GM19395 (cell line): Measurements from ENCODE around the gene TCEA3.

ENCODE experiments used
- ATAC-seq: cut with Tn5 transposase; IDR thresholded peaks from one replicate; pipeline ENCODE4 v1.9.1; 2021; ENCODE audit warnings: mild to moderate bottlenecking, moderate library complexity; ENCODE audit not compliant: unreplicated experiment

The TCEA3 gene

GRCh38 chr1:23370330-23370708, 54.2 kb downstream of the TCEA3 start:
- ATAC-seq = no peak

- ATAC-seq = no peak
Observed at GRCh38 chr1:23369335-23370013, 55.1 kb downstream of the TCEA3 start, which contains the start of gene ZNF436. Gene ZNF436 (minus strand): TSS chr1:23369836. CDS start chr1:23368005, 1,831 bp downstream.

GRCh38 chr1:23368562-23369334, 55.8 kb downstream of the TCEA3 start:
- ATAC-seq = peak; percentile 67

GRCh38 chr1:23367791-23368561, 56.6 kb downstream of the TCEA3 start:
- ATAC-seq = peak; percentile 91

- no peak for ATAC-seq
Observed at GRCh38 chr1:23367451-23367790, 57.1 kb downstream of the TCEA3 start.

GRCh38 chr1:23366598-23366997, 58.0 kb downstream of the TCEA3 start:
- ATAC-seq = no peak

- ATAC-seq = no peak
Observed at GRCh38 chr1:23366146-23366545, 58.4 kb downstream of the TCEA3 start.

- ATAC-seq = no peak
Observed at GRCh38 chr1:23362218-23362713, 62.3 kb downstream of the TCEA3 start.

GRCh38 chr1:23358310-23358875, 66.2 kb downstream of the TCEA3 start:
- ATAC-seq = no peak

GRCh38 chr1:23357138-23357908, 67.2 kb downstream of the TCEA3 start:
- ATAC-seq = no peak

GRCh38 chr1:23356471-23357137, 67.9 kb downstream of the TCEA3 start:
- no peak for ATAC-seq

- ATAC-seq = no peak
Observed at GRCh38 chr1:23354245-23354644, 70.3 kb downstream of the TCEA3 start.

- no peak for ATAC-seq
Observed at GRCh38 chr1:23352096-23352695, 72.4 kb downstream of the TCEA3 start.

- no peak for ATAC-seq
Observed at GRCh38 chr1:23345920-23346319, 78.6 kb downstream of the TCEA3 start.

- no peak for ATAC-seq
Observed at GRCh38 chr1:23344987-23345472, 79.5 kb downstream of the TCEA3 start.

- peak; percentile 95 for ATAC-seq
Observed at GRCh38 chr1:23344111-23344986, 80.2 kb downstream of the TCEA3 start, which contains the start of gene HNRNPR. Gene HNRNPR (minus strand): TSS chr1:23344284. CDS start chr1:23341008, 3,276 bp downstream.

- ATAC-seq = peak; percentile 28
Observed at GRCh38 chr1:23343221-23344110, 81.1 kb downstream of the TCEA3 start.
